Activated naive CD4-positive, alpha-beta T cell (primary cell): ENCODE results near the gene ACVR1B.

Experiments
- DNase-seq, 4 experiments: peaks; one replicate each; lab custom pipeline; 2025; lab: John Stamatoyannopoulos, UW

ACVR1B gene

GRCh38 chr12:51917041-51917590 lies 34.4 kb upstream of the ACVR1B start:
- no peak for DNase-seq

GRCh38 chr12:51917746-51918453 lies 33.6 kb upstream of the ACVR1B start:
- no peak for DNase-seq

GRCh38 chr12:51920046-51920445 lies 31.5 kb upstream of the ACVR1B start:
- no peak for DNase-seq

GRCh38 chr12:51921017-51921725 lies 30.3 kb upstream of the ACVR1B start:
- DNase-seq: no peak

- DNase-seq: no peak
Measured at GRCh38 chr12:51922146-51922545, 29.4 kb upstream of the ACVR1B start.

- DNase-seq: no peak
Measured at GRCh38 chr12:51922762-51923505, 28.6 kb upstream of the ACVR1B start.

- peak; percentile 9 to 54 (median 22) for DNase-seq
Measured at GRCh38 chr12:51923506-51924365, 27.8 kb upstream of the ACVR1B start.

- no peak for DNase-seq
Measured at GRCh38 chr12:51924551-51925319, 26.8 kb upstream of the ACVR1B start.

GRCh38 chr12:51925346-51926063 lies 26.0 kb upstream of the ACVR1B start:
- no peak for DNase-seq

GRCh38 chr12:51926064-51926632 lies 25.4 kb upstream of the ACVR1B start:
- DNase-seq: no peak

GRCh38 chr12:51926718-51927117 lies 24.8 kb upstream of the ACVR1B start:
- peak in 3 of 4 experiments; percentile 4 to 45 (median 17) for DNase-seq

- no peak for DNase-seq
Measured at GRCh38 chr12:51932218-51933076, 19.1 kb upstream of the ACVR1B start.

GRCh38 chr12:51934080-51934479 lies 17.4 kb upstream of the ACVR1B start:
- no peak for DNase-seq

GRCh38 chr12:51937926-51938325 lies 13.6 kb upstream of the ACVR1B start:
- no peak for DNase-seq

GRCh38 chr12:51938726-51939125 lies 12.8 kb upstream of the ACVR1B start:
- no peak for DNase-seq

- no peak for DNase-seq
Measured at GRCh38 chr12:51941011-51941581, 10.4 kb upstream of the ACVR1B start.

GRCh38 chr12:51941604-51942003 lies 9.9 kb upstream of the ACVR1B start:
- DNase-seq: no peak

GRCh38 chr12:51942056-51942455 lies 9.4 kb upstream of the ACVR1B start:
- no peak for DNase-seq
